Stimulated activated CD4-positive, alpha-beta T cell treated with anti-CD3 and anti-CD28 coated beads, TNF-alpha, amount 100 ng/mL, for 48 hours (primary cell): Measurements from ENCODE around the gene PRAME.

Experiments
- DNase-seq, 3 donors: peaks; one replicate each; pipeline ENCODE4 v3.0.0-alpha.2; 2020; ENCODE audit warnings: low read depth in 3 of 3

Gene PRAME

GRCh38 chr22:22579869-22580604 is 21.0 kb upstream of the PRAME start:
- no peak for DNase-seq

GRCh38 chr22:22578702-22579424 is 19.8 kb upstream of the PRAME start:
- DNase-seq: no peak

- DNase-seq: no peak
Measured at GRCh38 chr22:22576989-22577427, 17.9 kb upstream of the PRAME start.

- peak in 1 of 3 donors; percentile 17 for DNase-seq
Measured at GRCh38 chr22:22576244-22576988, 17.4 kb upstream of the PRAME start.

GRCh38 chr22:22574361-22574760 is 15.3 kb upstream of the PRAME start:
- no peak for DNase-seq

- DNase-seq: no peak
Measured at GRCh38 chr22:22573047-22573889, 14.2 kb upstream of the PRAME start.

- no peak for DNase-seq
Measured at GRCh38 chr22:22571862-22572261, 12.8 kb upstream of the PRAME start.

GRCh38 chr22:22571429-22571828 is 12.4 kb upstream of the PRAME start:
- no peak for DNase-seq

- DNase-seq: no peak
Measured at GRCh38 chr22:22569218-22569617, 10.2 kb upstream of the PRAME start.

- no peak for DNase-seq
Measured at GRCh38 chr22:22565981-22566380, 6.9 kb upstream of the PRAME start.

- no peak for DNase-seq
Measured at GRCh38 chr22:22558071-22558971, 744 bp downstream of the PRAME start.

- DNase-seq: no peak
Measured at GRCh38 chr22:22556995-22557925, 1.8 kb downstream of the PRAME start.

- no peak for DNase-seq
Measured at GRCh38 chr22:22556578-22556977, 2.5 kb downstream of the PRAME start.

GRCh38 chr22:22555596-22555995 is 3.5 kb downstream of the PRAME start:
- no peak for DNase-seq

- DNase-seq: no peak
Measured at GRCh38 chr22:22554587-22555284, 4.3 kb downstream of the PRAME start.

GRCh38 chr22:22553735-22554586 is 5.1 kb downstream of the PRAME start:
- no peak for DNase-seq

- DNase-seq: no peak
Measured at GRCh38 chr22:22553141-22553540, 5.9 kb downstream of the PRAME start.

GRCh38 chr22:22552630-22553029 is 6.4 kb downstream of the PRAME start:
- no peak for DNase-seq
